ENCODE data around the gene GUCY1A1.

GUCY1A1 gene

GRCh38 chr4:155748039-155748438 is 81.4 kb downstream of the GUCY1A1 start:
- no peak for TF ChIP-seq CTCF (IDR thresholded peaks at IDR 0.05; ENCODE audit: low read depth, low read length, missing control alignments)
- DNase-seq (ENCODE audit: low read depth) = no peak
- H3K4me3 ChIP-seq (ENCODE audit: low read depth, low read length) = no peak overlapping the region

GRCh38 chr4:155749041-155749440 is 82.4 kb downstream of the GUCY1A1 start:
- DNase-seq (ENCODE audit: low read depth) = no peak
- no peak overlapping the region for H3K4me3 ChIP-seq (ENCODE audit: low read depth, low read length)
- TF ChIP-seq CTCF (IDR thresholded peaks at IDR 0.05; ENCODE audit: low read depth, low read length, missing control alignments) = no peak

GRCh38 chr4:155751569-155751968 is 84.9 kb downstream of the GUCY1A1 start:
- no peak for TF ChIP-seq CTCF (IDR thresholded peaks at IDR 0.05; ENCODE audit: low read depth, low read length, missing control alignments)
- H3K4me3 ChIP-seq (ENCODE audit: low read depth, low read length) = no peak overlapping the region
- DNase-seq (ENCODE audit: low read depth) = no peak

- H3K4me3 ChIP-seq (ENCODE audit: low read depth, low read length) = no peak overlapping the region
- TF ChIP-seq CTCF (IDR thresholded peaks at IDR 0.05; ENCODE audit: low read depth, low read length, missing control alignments) = no peak
- no peak for DNase-seq (ENCODE audit: low read depth)
Measured at GRCh38 chr4:155757745-155758265, 91.2 kb downstream of the GUCY1A1 start.

GRCh38 chr4:155758481-155759371 is 92.1 kb downstream of the GUCY1A1 start, which contains the start of gene GUCY1B1:
Gene GUCY1B1, plus strand, starts transcription at chr4:155759021. Its CDS starts 120 bp downstream, at chr4:155759141.
- TF ChIP-seq CTCF (IDR thresholded peaks at IDR 0.05; ENCODE audit: low read depth, low read length, missing control alignments) = no peak

GRCh38 chr4:155759372-155760252 is 93.0 kb downstream of the GUCY1A1 start:
- no peak for TF ChIP-seq CTCF (IDR thresholded peaks at IDR 0.05; ENCODE audit: low read depth, low read length, missing control alignments)
- H3K4me3 ChIP-seq (ENCODE audit: low read depth, low read length) = no peak overlapping the region
- no peak for DNase-seq (ENCODE audit: low read depth)

More at GRCh38 chr4:155758481-155759371, 92.1 kb downstream of the GUCY1A1 start, which contains the start of gene GUCY1B1:
- no peak within 1 kb of the TSS for H3K4me3 ChIP-seq (ENCODE audit: low read depth, low read length)
- peak; percentile 10 for DNase-seq (ENCODE audit: low read depth)
